HG03457 (cell line): ENCODE data around the gene PCDH17.

ENCODE experiments used
- ATAC-seq: cut with Tn5 transposase; IDR thresholded peaks from one replicate; pipeline ENCODE4 v1.9.1; 2021; ENCODE audit warnings: moderate number of reproducible peaks; ENCODE audit not compliant: unreplicated experiment

PCDH17 gene

GRCh38 chr13:57726981-57727380 is 95.4 kb downstream of the PCDH17 start:
- ATAC-seq = no peak

GRCh38 chr13:57734306-57734705 is 102.8 kb downstream of the PCDH17 start:
- ATAC-seq = no peak

GRCh38 chr13:57739089-57739488 is 107.5 kb downstream of the PCDH17 start:
- no peak for ATAC-seq

GRCh38 chr13:57739543-57740190 is 108.1 kb downstream of the PCDH17 start:
- ATAC-seq = no peak

GRCh38 chr13:57740719-57741118 is 109.2 kb downstream of the PCDH17 start:
- no peak for ATAC-seq

GRCh38 chr13:57748096-57748495 is 116.6 kb downstream of the PCDH17 start:
- no peak for ATAC-seq

- no peak for ATAC-seq
Measured at GRCh38 chr13:57760951-57761350, 129.4 kb downstream of the PCDH17 start.

- ATAC-seq = no peak
Measured at GRCh38 chr13:57763689-57764088, 132.1 kb downstream of the PCDH17 start.
